IPS-18c (cell line): ENCODE data around the gene VPS8.

Source experiments
- H3K4me3 ChIP-seq: 2 replicates; pipeline ENCODE4 v1.7.0; 2013; ENCODE audit warnings: low read depth, mild to moderate bottlenecking, low read length, moderate library complexity; ENCODE audit not compliant: insufficient read depth
- H3K9me3 ChIP-seq: one replicate; pipeline ENCODE4 v1.6.1; 2013; ENCODE audit warnings: mild to moderate bottlenecking, low read length, moderate library complexity; ENCODE audit not compliant: control insufficient read depth, insufficient read depth

Gene VPS8

DNA sequence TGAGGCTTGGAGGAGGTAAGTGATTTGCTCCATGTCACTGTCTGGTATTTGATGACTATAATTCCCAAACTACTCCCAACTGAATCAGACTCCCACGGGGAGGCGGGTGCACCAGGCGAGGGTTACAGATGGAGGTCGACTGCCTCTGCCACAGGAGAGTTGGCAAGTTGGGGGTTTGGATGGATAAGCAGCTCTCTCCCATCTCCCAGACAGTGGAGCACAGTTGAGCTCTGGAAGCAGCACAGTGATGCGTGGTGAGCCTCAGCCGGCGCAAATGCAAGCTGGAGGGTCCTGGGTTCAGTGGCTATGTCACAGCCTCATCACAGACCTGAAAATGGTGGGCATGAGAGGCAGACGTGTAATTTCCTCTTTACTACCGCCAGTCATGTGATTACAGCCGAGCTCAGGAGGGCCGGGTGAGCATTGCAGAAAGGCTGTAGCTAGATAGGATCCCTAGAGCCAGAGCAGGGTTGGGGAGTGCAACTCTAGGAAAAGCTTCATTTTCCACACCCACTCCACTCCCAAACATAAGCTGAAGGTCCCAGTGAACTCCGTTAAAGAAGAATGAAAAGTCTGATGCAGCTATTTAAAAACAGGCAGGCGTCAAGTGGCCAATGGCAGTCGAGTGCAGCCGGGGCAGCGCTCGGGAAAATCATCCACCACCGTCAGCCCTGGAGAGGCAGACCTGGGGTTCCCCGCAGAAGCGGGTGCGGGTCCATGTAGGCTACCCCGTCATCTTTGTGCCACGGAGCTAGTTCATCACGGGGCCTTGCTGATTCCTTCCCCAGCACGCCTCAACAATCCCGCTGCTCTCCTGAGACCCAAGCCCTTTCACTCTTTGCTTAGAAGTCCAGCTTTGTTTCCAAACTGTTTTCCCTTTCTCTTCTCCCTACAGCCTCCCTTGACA, 33.3 kb upstream of the VPS8 start:
- no peak overlapping the region for H3K4me3 ChIP-seq
- H3K9me3 ChIP-seq = no peaks in the 10 kb centered on the region

DNA sequence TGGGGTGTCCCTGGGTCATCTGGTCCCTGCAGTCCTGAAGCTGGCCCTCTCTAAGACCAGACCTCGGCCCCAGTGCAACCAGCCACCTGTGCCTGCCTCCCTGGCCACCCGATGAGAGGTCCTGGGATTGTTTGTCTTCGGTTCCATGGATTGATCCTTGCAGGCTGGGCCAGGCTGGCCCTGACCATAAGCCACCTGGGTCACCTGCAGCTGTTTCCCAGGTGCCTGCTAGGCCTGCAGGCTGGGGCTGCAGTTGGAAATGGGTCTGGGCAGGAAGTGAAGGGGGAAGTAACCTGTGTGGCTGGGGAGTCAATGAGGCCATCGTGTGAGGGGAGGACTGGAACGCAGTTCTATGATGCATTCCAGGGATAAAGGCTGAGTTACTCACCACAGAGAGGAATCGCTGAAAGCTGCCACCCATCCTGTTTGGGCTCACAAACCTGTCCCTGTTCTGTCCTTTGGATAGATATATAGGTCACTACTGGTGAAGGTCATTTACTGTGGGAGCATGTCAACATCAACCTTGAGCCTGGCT, 30.9 kb upstream of the VPS8 start:
- Histone ChIP-seq H3K4me3 (no peak overlapping the region), H3K9me3 (no peaks in the 10 kb centered on the region)

GRCh38 chr3:184781801-184782200, 30.2 kb upstream of the VPS8 start:
- Histone ChIP-seq H3K9me3 (no peaks in the 10 kb centered on the region), H3K4me3 (no peak overlapping the region)

DNA sequence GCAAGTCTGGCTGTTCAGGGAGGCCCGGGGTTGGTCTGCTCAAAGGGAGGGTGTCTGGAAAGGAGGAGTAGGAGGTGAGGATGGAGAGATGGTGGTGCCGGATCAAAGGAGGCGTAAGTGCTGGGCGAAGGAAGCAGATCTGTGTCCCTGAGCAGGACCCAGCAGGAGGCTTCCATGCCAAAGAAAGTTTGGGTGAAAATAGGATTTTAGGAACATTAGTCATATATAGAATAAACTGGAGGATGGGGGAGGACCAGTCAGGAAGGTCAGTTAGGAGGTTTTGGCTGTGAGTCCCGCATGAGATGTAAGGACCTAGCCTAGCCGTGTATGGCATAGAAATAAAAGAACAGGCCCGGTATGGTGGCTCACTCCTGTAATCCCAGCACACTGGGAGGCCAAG, 28.6 kb upstream of the VPS8 start:
- Histone ChIP-seq H3K9me3 (no peaks in the 10 kb centered on the region), H3K4me3 (no peak overlapping the region)

DNA sequence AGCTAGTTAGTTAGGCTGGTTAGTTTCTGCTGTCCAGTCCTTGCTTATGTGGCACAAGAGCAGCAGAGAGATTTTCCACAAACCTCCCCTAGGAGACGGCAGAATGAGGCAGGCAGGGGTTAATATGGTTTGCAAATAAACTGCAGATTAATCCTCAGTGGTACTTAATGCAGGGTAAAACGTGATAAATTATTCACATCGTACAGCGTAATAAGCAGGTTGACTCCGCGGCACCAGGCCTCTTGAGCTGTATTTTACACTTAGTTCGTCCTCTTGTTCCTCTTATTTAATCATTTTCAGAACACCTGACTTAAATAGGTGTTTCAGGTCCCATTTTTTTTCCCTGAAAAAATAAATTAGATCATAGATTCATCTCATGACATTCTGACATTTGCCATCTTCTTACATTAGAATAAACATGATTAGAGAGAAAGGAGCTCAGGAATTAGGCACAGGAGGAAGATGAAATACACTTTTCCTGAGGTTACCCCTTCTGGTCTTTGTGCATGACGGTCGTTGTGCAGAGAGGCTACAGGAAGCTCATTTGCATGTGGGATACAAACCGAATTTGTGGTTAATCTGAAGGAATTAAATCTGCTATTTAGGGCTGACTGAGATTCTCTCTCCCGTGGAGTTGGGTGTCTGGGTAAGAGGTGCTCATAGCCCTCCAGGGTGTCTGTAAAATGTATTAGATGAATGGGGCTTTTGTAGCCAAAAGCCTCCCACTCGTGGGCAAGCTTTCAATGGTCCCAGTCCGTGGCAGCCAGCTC, 27.1 kb upstream of the VPS8 start:
- Histone ChIP-seq H3K4me3 (no peak overlapping the region), H3K9me3 (no peaks in the 10 kb centered on the region)

DNA sequence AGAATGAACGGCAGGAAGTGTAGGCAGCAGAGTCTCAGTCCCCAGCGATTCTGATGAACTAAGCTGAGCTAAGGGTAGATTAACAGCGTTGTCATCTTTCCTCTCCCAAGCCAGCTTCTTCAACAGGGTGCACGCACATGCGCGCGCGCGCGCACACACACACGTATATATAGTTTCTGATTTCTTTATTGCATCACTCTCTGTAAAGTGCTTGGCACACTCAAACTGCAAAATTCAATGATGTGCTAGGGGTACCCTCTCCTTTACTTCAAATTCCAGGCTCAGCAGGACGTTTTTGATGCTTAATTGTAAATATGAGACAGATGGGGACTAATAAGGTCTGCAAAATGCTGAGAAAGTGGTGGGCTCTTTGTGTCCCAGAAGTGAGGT, 26.1 kb upstream of the VPS8 start:
- Histone ChIP-seq H3K4me3 (no peak overlapping the region), H3K9me3 (no peaks in the 10 kb centered on the region)

DNA sequence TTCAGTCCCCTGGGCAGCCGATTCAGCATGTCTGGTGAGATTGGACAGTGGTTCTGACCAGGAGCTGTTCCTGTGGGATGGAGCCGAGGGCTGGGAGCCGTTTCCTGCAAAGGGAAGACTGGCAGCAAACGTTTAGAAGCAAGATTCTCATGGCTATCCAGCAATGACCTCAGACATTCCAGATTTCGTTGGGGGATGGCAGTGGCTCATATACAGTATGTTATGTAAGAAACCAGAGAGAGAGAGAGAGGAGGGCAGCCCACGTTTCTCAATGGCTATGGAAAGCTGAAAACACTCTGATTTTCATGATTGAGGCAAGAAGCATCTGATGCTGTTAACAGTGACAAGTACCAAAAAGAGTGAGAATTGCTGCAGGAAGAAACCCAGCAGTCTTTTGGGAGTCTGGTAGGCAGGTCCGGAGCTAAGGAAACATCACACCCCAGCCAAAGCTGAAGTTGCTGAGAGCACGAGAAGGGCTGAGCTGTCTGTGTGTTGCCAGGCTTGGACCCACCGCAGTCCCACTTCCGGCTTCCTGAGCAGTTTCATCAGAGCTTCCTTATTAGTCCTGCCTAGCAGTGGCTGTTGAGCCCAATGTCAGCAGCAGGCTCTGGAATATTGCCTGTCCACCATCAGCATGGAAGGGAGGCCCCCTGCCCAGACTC, 25.6 kb upstream of the VPS8 start:
- Histone ChIP-seq H3K9me3 (no peaks in the 10 kb centered on the region), H3K4me3 (no peak overlapping the region)

DNA sequence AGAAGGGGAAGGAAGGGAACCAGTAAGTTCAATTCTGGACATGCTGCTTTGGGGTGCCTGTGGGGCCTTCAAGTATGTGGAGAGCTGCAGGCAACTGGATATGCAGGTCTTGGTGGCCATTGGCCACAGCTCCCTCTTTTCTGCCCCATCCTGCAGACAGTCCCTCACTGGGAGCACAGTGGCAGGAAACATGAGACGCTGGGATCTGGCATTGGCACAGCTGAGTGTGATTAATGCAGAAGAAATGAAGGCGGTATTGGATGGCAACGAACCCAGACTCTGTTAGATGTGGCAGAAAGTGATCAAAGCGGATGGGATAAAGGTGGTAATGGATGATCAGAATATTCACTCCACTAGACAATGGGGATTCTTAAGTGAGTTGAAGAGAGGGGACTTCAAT, 23.2 kb upstream of the VPS8 start:
- Histone ChIP-seq H3K9me3 (no peaks in the 10 kb centered on the region), H3K4me3 (no peak overlapping the region)

DNA sequence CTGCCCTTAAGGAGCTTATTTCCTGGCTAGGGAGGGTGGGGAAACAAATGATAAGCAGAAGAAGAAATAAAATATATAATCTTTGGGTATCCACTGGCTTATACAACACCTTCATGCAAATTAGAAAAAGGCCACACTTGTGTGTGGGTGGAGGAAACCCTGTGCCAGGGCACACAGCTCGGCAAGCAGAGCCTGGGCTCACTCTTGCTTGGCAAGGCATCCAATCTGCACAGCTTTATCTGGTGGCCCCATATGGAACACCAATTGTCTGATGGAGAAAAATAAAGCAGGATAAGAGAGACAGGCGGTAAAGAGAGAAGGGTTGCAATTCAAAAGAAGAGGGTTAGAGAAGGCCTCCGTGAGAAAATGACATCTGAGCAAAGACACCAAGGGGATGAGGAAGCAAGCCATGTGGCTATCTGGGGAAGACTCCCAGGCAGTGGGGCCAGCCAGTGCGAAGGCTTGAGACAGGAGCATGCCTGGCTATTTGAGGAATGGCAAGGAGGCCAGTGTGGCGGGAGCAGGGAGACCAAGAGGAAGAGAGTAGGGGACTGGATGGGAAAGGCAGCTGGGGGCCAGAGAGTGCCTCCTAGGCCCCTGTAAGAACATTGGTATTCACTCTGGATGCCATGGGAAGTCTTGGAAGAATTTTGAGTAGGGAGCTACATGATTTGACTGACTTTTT, 22.5 kb upstream of the VPS8 start:
- Histone ChIP-seq H3K4me3 (no peak overlapping the region), H3K9me3 (no peaks in the 10 kb centered on the region)

DNA sequence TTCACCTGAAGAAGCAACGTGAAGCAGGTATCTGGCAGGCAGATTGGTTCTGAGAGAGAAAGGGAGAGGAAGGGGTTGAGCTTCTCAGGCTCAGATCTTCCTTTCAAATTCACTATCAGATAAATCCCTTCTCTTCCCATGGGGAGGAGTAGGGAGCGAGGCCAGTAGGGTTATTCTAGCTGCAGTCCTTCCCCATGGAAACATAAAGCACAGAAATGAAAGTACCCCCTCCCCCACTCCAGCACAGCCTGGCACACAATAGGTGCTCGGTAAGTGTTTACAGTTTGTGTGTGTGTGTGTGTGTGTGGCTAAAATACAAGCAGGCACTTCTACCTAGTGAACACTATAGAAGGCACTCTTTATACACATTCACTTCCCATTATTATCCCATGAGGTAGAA, 20.8 kb upstream of the VPS8 start:
- Histone ChIP-seq H3K4me3 (no peak overlapping the region), H3K9me3 (no peaks in the 10 kb centered on the region)

- no peak overlapping the region for H3K4me3 ChIP-seq
- no peaks in the 10 kb centered on the region for H3K9me3 ChIP-seq
These were observed 16.3 kb upstream of the VPS8 start for GRCh38 chr3:184795522-184796190.

DNA sequence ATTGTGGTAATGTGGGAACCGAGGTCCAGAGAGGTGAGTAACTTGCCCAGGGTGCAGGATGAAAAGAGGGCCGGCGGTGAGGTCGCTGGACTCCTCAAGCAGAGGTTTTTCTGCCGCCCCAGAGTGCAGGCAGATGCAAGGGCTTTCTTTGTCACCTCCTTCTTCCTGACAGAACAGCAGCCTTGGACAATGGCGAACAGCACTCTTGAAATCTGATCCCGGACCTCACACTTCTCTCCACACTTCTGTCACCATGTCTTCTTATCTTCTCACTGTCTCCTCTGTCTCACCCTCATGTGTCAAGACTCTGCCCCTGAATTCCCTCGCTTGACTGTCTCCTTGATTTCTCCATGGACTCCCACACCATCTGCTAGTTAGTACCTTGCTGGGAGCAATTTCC, 15.4 kb upstream of the VPS8 start:
- Histone ChIP-seq H3K4me3 (no peak overlapping the region), H3K9me3 (no peaks in the 10 kb centered on the region)

GRCh38 chr3:184796954-184797353, 15.0 kb upstream of the VPS8 start:
- Histone ChIP-seq H3K9me3 (no peaks in the 10 kb centered on the region), H3K4me3 (no peak overlapping the region)

- H3K9me3 ChIP-seq = no peaks in the 10 kb centered on the region
- no peak overlapping the region for H3K4me3 ChIP-seq
These were observed 13.8 kb upstream of the VPS8 start for GRCh38 chr3:184798120-184798519.

GRCh38 chr3:184800349-184800930, 11.5 kb upstream of the VPS8 start:
- Histone ChIP-seq H3K4me3 (no peak overlapping the region), H3K9me3 (no peaks in the 10 kb centered on the region)

DNA sequence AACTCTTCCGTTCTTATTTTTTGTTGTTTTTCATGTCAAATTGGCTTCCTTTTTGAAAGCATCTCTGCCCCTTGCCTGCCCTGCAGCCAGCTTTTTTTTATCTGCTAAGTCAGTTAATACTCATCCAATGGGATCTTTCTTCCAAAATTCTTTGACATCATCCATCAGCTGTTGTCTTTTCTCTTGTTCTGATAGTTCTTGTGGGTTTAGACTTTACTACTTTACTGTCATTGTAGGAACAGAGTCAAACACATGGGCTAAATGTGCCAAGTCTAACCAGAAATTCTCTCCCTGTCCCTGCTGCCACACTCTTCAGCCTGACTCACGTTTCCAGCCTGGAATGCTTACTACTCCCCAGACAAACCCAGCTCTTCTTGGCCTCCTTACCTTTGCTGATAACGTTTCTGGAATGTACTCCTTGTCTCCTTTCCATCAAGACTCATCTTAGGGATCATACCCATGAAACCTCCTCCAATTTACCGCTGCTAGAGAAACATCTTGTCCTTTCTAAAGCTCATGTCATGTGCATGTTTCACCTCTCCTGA, 10.7 kb upstream of the VPS8 start:
- no peaks in the 10 kb centered on the region for H3K9me3 ChIP-seq
- H3K4me3 ChIP-seq = no peak overlapping the region
